ENCODE data around the gene LRFN2. TPM values are rescaled to one million over a fixed set of nuclear protein-coding genes. Genes with fewer than 3 reads are reported as not detected.

LRFN2 gene
- total RNA-seq, 1 donor from 2014 or later = 0.32 TPM

DNA sequence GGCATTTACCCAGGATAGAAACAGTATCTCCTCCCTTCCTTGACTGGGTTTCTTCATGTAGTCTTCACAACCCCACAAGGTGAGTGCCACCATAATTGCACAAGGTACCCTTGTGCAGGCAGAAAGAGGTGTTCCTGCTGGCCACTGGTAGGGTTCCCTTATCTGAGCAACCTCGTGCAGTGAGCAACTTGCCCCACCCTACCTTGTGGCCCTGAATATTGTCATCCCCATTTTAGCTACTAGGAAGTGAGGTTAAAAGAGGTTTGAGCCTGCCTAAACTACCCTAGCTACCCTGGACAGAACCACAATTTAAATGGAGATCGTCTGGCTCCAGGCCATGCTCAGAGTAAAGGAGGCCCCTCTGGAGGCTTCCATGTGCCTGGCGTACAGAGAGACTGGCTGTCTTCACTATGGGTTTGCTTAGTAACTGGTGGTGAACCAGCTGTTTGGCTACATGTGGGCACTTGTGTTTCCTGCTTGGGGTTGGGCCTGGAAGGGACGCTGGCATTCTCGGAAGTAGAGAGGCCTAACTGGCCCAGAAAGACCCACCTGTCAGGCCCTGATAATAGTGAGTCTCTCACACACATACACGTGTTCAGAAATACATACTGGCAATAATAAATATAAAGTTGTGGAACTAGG lies 148.8 kb downstream of the LRFN2 start:
- no peaks in the 10 kb centered on the region for H3K9me3 Mint-ChIP-seq (ENCODE audit: unreplicated experiment)
- DNase-seq (ENCODE audit: low read depth) (no peak), FAIRE-seq (no peak)
- H3K36me3 Mint-ChIP-seq (ENCODE audit: low read depth, unreplicated experiment) = no peaks in the 10 kb centered on the region
- TF ChIP-seq, protein P1, sequence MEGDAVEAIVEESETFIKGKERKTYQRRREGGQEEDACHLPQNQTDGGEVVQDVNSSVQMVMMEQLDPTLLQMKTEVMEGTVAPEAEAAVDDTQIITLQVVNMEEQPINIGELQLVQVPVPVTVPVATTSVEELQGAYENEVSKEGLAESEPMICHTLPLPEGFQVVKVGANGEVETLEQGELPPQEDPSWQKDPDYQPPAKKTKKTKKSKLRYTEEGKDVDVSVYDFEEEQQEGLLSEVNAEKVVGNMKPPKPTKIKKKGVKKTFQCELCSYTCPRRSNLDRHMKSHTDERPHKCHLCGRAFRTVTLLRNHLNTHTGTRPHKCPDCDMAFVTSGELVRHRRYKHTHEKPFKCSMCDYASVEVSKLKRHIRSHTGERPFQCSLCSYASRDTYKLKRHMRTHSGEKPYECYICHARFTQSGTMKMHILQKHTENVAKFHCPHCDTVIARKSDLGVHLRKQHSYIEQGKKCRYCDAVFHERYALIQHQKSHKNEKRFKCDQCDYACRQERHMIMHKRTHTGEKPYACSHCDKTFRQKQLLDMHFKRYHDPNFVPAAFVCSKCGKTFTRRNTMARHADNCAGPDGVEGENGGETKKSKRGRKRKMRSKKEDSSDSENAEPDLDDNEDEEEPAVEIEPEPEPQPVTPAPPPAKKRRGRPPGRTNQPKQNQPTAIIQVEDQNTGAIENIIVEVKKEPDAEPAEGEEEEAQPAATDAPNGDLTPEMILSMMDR (IDR thresholded peaks at IDR 0.05; ENCODE audit: insufficient read depth, low read depth, low read length) = no peak
- no peak for TF ChIP-seq EZH2 (IDR thresholded peaks at IDR 0.05; ENCODE audit: insufficient read depth, low read length)
- Histone ChIP-seq H3K9ac (ENCODE audit: low read length) (no peak overlapping the region), H2AFZ (ENCODE audit: low read depth, low read length) (no peak overlapping the region), H3K9me3 (ENCODE audit: insufficient read depth, low read depth, low read length) (no peaks in the 10 kb centered on the region), H3K27ac (ENCODE audit: low read depth, low read length) (no peak overlapping the region), H3K27me3 (ENCODE audit: insufficient read depth, low read length) (no peaks in the 10 kb centered on the region), H3K4me2 (ENCODE audit: low read length) (no peak overlapping the region), H3K79me2 (ENCODE audit: insufficient read depth, low read length) (no peaks in the 10 kb centered on the region), H4K20me1 (ENCODE audit: insufficient read depth, low read length) (no peaks in the 10 kb centered on the region), H3K4me1 (ENCODE audit: insufficient read depth, low read length) (no peaks in the 10 kb centered on the region), H3K4me3 (ENCODE audit: insufficient read depth, low read depth, low read length) (no peak overlapping the region), H3K36me3 (ENCODE audit: insufficient read depth, low read length) (no peaks in the 10 kb centered on the region)
- no peak overlapping the region for H3K27ac Mint-ChIP-seq (ENCODE audit: unreplicated experiment)
- H3K4me3 Mint-ChIP-seq (ENCODE audit: unreplicated experiment) = no peak overlapping the region
- H3K27me3 Mint-ChIP-seq (ENCODE audit: low read depth, unreplicated experiment) = peaks cover 29% of the 10 kb centered on the region
- H3K4me1 Mint-ChIP-seq (ENCODE audit: low read depth, unreplicated experiment) = peaks cover 11% of the 10 kb centered on the region

DNA sequence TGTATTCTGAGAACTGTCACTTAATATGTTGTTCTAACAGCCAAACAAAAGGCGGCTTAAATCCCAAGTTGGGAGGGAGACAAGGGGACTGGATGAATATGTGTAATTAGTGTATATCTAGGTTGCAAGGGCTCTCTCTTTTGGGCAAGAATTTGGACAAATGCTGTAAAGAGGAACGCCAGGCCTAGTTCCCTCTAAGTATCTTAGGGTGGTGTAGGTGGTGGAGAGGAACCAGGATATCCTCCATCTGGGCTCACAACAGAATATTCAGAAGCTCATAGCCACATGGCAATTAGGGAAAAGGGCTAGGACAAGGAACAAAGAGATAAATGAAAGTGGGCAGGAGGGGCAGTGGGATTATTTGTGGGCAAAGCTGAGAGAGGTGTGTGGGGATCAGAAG lies 149.5 kb downstream of the LRFN2 start:
- H3K9ac ChIP-seq (ENCODE audit: low read length) = no peak overlapping the region
- no peaks in the 10 kb centered on the region for H3K4me1 ChIP-seq (ENCODE audit: insufficient read depth, low read length)
- peaks cover 33% of the 10 kb centered on the region for H3K27me3 Mint-ChIP-seq (ENCODE audit: low read depth, unreplicated experiment)
- H3K4me1 Mint-ChIP-seq (ENCODE audit: low read depth, unreplicated experiment) = peaks cover 11% of the 10 kb centered on the region
- H3K4me2 ChIP-seq (ENCODE audit: low read length) = no peak overlapping the region
- no peak for DNase-seq (ENCODE audit: low read depth)
- no peak for FAIRE-seq
- H3K27ac Mint-ChIP-seq (ENCODE audit: unreplicated experiment) = peak overlapping the region; percentile 51
- no peaks in the 10 kb centered on the region for H3K36me3 ChIP-seq (ENCODE audit: insufficient read depth, low read length)
- no peaks in the 10 kb centered on the region for H3K27me3 ChIP-seq (ENCODE audit: insufficient read depth, low read length)
- H3K4me3 Mint-ChIP-seq (ENCODE audit: unreplicated experiment) = no peak overlapping the region
- H3K36me3 Mint-ChIP-seq (ENCODE audit: low read depth, unreplicated experiment) = no peaks in the 10 kb centered on the region
- H3K9me3 ChIP-seq (ENCODE audit: insufficient read depth, low read depth, low read length) = no peaks in the 10 kb centered on the region
- H3K79me2 ChIP-seq (ENCODE audit: insufficient read depth, low read length) = no peaks in the 10 kb centered on the region
- no peak overlapping the region for H3K27ac ChIP-seq (ENCODE audit: low read depth, low read length)
- H3K9me3 Mint-ChIP-seq (ENCODE audit: unreplicated experiment) = no peaks in the 10 kb centered on the region
- TF ChIP-seq, protein P1 (IDR thresholded peaks at IDR 0.05; ENCODE audit: insufficient read depth, low read depth, low read length) = no peak
- TF ChIP-seq EZH2 (IDR thresholded peaks at IDR 0.05; ENCODE audit: insufficient read depth, low read length) = no peak
- H4K20me1 ChIP-seq (ENCODE audit: insufficient read depth, low read length) = no peaks in the 10 kb centered on the region
- H3K4me3 ChIP-seq (ENCODE audit: insufficient read depth, low read depth, low read length) = no peak overlapping the region
- no peak overlapping the region for H2AFZ ChIP-seq (ENCODE audit: low read depth, low read length)

All from astrocyte (in vitro differentiated cells and primary cell).